ENCODE results near the gene TIMP4. TPM values are rescaled to one million over a fixed set of nuclear protein-coding genes. Genes with fewer than 3 reads are reported as not detected.
A peak's percentile ranks its signal among the peaks of the same experiment; 100 is the strongest.

TIMP4 gene
- polyA plus RNA-seq (2012; ENCODE audit: low read depth, missing spikeins), result not detected

DNA sequence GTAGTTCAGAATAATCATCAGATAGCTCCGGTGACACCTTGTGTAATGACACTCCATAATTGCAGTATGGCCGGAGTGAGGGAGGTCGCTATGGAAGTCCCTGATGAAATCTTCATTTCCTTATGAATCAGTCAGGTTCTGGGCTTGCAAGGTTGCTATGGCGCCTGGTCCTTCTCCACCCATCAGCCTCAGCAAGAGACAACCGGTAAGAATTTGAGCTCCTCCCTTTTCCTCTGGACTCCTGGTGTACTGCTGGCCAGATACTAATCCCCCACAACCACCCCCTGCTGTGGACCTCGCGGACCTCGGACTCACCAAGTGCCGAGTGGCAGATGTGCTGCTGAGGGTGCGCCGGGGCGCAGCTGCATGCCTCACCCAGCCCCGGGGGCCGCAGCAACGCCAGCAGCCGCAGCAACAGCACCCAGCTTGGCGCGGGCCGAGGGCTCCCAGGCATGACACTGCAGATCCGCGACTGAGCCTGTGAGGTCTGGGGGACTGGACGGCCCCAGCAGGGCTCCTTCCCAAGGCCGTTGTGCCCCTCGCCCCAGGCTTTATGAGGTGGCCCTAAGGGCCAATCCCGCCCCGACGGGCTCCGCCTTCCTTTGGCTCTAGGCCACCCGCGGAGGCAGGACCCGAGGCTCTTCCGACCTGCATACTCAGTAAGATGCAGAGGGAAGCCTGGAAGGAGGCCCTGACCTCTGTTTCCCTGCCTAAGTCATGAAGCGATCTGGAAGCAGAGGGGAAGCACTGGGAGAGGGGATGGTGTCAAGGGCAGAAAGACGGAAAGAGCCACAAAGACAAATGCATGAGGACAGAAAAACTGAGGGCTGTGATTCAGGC, at the start of gene TIMP4:
Gene TIMP4, minus strand, starts transcription at position 526 of the 840 bp plus-strand sequence. Its CDS starts 72 bp downstream, at position 454.
- FAIRE-seq, result no peak
- DNase-seq (ENCODE audit: insufficient read length, low spot score), result no peak

DNA sequence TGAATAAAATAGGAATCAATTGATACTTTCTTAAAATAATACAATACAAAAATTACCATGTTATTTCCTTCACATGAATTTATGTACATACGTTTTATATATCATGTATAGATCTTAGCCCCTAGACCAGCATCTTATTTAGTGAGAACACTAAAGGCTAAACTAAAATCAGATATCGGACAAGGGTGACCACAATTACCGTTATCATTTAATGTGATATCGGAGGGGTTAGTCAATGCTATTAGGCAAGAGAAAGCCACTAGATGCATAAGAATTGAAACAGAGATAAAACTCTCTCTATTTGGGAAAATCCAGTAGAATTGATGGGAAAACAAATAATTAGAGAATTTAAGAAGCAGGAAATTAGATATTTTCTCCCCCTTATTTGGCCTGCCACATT, 46.5 kb upstream of the TIMP4 start:
- DNase-seq (ENCODE audit: insufficient read length, low spot score) (no peak), FAIRE-seq (no peak)
- TF ChIP-seq POU2F2 (IDR thresholded peaks at IDR 0.05; ENCODE audit: low read depth, low read length) (no peak), POLR2A (IDR thresholded peaks at IDR 0.05; ENCODE audit: low read depth, low read length) (no peak), SPI1 (IDR thresholded peaks at IDR 0.05; ENCODE audit: low read depth, low read length) (no peak), POLR2AphosphoS5 (IDR thresholded peaks at IDR 0.05; ENCODE audit: low read depth, low read length) (no peak), TAF1 (IDR thresholded peaks at IDR 0.05; ENCODE audit: low read depth, low read length) (no peak), PAX5 (IDR thresholded peaks at IDR 0.05; ENCODE audit: insufficient read depth, low read length, severe bottlenecking) (no peak)

More for the DNA sequence above, at the start of gene TIMP4:
- no peak for TF ChIP-seq POU2F2 (IDR thresholded peaks at IDR 0.05; ENCODE audit: low read depth, low read length)
- TF ChIP-seq POLR2A (IDR thresholded peaks at IDR 0.05; ENCODE audit: low read depth, low read length), result no peak
- TF ChIP-seq SPI1 (IDR thresholded peaks at IDR 0.05; ENCODE audit: low read depth, low read length), result no peak
- no peak for TF ChIP-seq PAX5 (IDR thresholded peaks at IDR 0.05; ENCODE audit: insufficient read depth, low read length, severe bottlenecking)
- TF ChIP-seq POLR2AphosphoS5 (IDR thresholded peaks at IDR 0.05; ENCODE audit: low read depth, low read length), result no peak

DNA sequence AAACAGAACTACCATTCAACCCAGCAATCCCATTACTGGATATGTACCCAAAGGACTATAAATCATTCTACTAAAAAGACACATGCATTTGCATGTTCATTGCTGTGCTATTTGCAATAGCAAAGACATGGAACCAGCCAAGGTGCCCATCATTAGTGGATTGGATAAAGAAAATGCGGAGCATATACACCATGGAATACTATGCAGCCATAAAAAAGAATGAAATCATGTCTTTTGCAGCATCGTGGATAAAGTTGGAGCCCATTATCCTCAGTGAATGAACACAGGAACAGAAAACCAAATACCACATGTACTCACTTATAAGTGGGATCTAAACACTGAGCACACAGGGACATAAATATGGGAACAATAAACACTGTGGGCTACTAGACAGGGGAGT, 43.1 kb upstream of the TIMP4 start:
- FAIRE-seq (no peak), DNase-seq (ENCODE audit: insufficient read length, low spot score) (no peak)
- TF ChIP-seq POLR2A (IDR thresholded peaks at IDR 0.05; ENCODE audit: low read depth, low read length) (no peak), PAX5 (IDR thresholded peaks at IDR 0.05; ENCODE audit: insufficient read depth, low read length, severe bottlenecking) (no peak), SPI1 (IDR thresholded peaks at IDR 0.05; ENCODE audit: low read depth, low read length) (no peak), POU2F2 (IDR thresholded peaks at IDR 0.05; ENCODE audit: low read depth, low read length) (no peak), TAF1 (IDR thresholded peaks at IDR 0.05; ENCODE audit: low read depth, low read length) (no peak), POLR2AphosphoS5 (IDR thresholded peaks at IDR 0.05; ENCODE audit: low read depth, low read length) (no peak)

DNA sequence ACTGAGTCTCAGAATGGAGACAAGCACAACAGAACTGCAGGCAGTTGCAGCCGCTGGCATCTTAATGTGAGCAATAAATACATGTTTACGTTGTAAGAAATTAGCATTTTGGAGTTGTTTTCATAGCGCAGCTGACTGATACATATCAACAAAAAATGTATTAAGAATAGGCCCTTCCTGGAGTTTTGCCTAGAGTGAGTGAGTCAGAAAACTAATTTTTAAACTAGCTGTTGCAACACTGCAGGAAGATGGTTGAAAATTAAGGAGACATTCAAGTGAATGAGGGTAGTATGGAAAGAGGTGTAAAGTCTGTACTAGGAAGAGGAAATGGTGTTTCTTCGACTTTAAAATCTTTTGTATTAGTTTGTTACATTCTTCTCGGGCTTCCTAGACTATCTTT, 39.6 kb upstream of the TIMP4 start:
- DNase-seq (ENCODE audit: insufficient read length, low spot score) (no peak), FAIRE-seq (no peak)
- no peak for TF ChIP-seq POLR2A (IDR thresholded peaks at IDR 0.05; ENCODE audit: low read depth, low read length)
- no peak for TF ChIP-seq TAF1 (IDR thresholded peaks at IDR 0.05; ENCODE audit: low read depth, low read length)
- TF ChIP-seq POU2F2 (IDR thresholded peaks at IDR 0.05; ENCODE audit: low read depth, low read length), result no peak
- no peak for TF ChIP-seq SPI1 (IDR thresholded peaks at IDR 0.05; ENCODE audit: low read depth, low read length)
- no peak for TF ChIP-seq POLR2AphosphoS5 (IDR thresholded peaks at IDR 0.05; ENCODE audit: low read depth, low read length)
- no peak for TF ChIP-seq PAX5 (IDR thresholded peaks at IDR 0.05; ENCODE audit: insufficient read depth, low read length, severe bottlenecking)

DNA sequence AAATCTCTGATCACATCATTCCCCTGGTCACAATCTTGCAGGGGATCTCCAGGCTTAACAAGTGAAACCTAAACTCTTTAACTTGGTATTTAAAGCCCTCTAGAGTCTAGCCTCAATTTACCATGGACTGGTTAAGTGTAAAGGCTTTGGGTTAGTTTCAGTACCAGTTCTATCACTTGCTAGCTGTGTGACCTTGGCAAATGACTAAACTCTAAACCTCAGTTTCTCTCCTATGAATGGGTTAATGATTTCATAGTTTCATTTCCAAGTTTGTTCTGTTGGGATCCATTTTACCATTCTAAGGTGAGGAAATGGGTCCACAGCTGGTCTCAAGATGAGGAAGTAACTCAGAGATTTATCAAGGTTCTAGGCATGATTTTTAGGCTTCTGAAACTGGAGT, 38.8 kb upstream of the TIMP4 start:
- no peak for TF ChIP-seq POLR2AphosphoS5 (IDR thresholded peaks at IDR 0.05; ENCODE audit: low read depth, low read length)
- peak; percentile 52 for TF ChIP-seq SPI1 (IDR thresholded peaks at IDR 0.05; ENCODE audit: low read depth, low read length)
- FAIRE-seq (no peak), DNase-seq (ENCODE audit: insufficient read length, low spot score) (no peak)

DNA sequence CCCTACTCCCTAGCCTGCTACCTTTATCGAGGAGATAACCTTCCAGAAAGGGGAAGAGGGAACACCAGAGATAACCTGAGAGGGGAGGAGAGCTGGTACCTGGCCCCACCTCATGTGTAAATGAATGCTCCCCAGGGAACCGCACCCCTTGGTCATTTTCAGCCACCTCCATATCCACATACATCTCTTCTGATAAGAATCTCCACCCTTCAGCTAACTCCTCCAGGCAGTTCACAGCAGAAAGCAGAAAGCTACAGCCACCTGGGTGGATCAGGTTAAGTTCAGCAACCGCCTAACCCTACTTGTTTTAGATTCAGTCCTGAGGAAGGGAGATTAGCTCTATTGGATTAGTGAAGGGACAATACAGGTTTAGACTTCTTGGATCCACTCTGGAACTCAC, 38.0 kb upstream of the TIMP4 start:
- DNase-seq (ENCODE audit: insufficient read length, low spot score) (no peak), FAIRE-seq (peak; percentile 16)
- TF ChIP-seq SPI1 (IDR thresholded peaks at IDR 0.05; ENCODE audit: low read depth, low read length) (0 out of 2 replicates have a peak, but pooled peaks have one; percentile 7), POU2F2 (IDR thresholded peaks at IDR 0.05; ENCODE audit: low read depth, low read length) (no peak)

DNA sequence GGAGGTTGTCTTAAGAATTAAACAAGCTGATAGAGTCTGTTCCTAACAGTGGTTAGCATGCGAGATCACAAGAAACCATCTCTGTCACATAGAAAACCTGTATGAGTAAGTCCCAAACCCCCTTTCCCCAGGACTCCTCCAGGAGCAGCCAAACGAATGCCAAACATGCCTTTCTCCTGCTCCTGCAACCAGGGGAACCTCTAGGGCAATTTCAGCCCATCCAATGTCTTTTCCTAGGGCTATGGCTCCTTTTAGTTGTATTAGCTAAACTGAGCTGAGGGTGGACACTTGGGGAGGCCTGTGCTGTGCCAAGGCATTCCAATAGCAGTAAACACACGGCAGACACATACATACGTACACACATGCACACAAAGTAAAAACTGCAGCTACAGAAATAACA, 36.5 kb upstream of the TIMP4 start:
- DNase-seq (ENCODE audit: insufficient read length, low spot score), result no peak
- no peak for TF ChIP-seq SPI1 (IDR thresholded peaks at IDR 0.05; ENCODE audit: low read depth, low read length)
- no peak for TF ChIP-seq TAF1 (IDR thresholded peaks at IDR 0.05; ENCODE audit: low read depth, low read length)
- no peak for FAIRE-seq

DNA sequence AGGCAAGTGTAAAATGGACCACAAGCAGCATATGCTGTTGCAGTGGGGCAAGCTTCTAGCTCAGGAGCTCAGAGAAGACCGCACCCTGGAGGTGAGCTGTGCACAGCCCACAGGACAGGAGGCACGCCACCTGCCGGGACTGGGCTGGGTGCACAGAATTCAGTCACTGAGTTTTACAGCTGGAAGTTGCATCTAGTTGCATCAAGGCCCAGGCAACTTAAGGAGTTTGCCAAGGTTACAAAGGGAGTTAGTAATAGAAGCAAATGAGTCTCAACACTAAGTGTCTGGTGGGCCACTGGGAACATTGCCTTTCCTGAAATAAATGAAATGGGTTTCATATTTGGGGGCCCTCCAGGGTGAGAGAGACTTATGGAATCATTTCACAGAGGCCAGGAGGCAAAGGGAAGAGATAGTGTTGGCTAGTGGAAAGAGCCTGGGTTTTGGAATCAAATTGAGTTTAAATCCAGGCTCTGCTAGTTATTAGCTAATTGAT, 36.0 kb upstream of the TIMP4 start:
- FAIRE-seq (peak; percentile 5), DNase-seq (ENCODE audit: insufficient read length, low spot score) (no peak)
- TF ChIP-seq POLR2A (IDR thresholded peaks at IDR 0.05; ENCODE audit: low read depth, low read length) (no peak), TAF1 (IDR thresholded peaks at IDR 0.05; ENCODE audit: low read depth, low read length) (no peak), PAX5 (IDR thresholded peaks at IDR 0.05; ENCODE audit: insufficient read depth, low read length, severe bottlenecking) (no peak), SPI1 (IDR thresholded peaks at IDR 0.05; ENCODE audit: low read depth, low read length) (no peak), POLR2AphosphoS5 (IDR thresholded peaks at IDR 0.05; ENCODE audit: low read depth, low read length) (no peak), POU2F2 (IDR thresholded peaks at IDR 0.05; ENCODE audit: low read depth, low read length) (no peak)

DNA sequence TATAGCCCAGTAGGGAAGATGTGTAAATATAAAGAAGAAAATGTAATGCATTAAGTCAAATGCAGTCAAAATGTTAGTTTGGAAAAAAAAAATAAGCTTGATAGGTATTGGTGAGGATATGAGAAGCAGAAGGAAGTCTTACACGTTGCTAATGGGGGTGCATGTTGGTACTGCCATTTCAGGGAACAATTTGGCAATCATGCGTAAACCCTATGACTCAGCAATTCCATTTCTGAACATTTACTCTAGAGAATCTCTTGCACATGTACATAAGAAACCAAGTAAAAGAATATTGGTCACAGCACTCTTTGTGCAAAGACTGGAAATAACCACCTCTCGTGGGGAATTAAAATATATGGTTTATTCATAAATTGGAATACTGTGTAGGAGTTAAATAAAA, 35.5 kb upstream of the TIMP4 start:
- DNase-seq (ENCODE audit: insufficient read length, low spot score), result no peak
- TF ChIP-seq SPI1 (IDR thresholded peaks at IDR 0.05; ENCODE audit: low read depth, low read length), result no peak
- no peak for TF ChIP-seq POLR2A (IDR thresholded peaks at IDR 0.05; ENCODE audit: low read depth, low read length)
- no peak for TF ChIP-seq TAF1 (IDR thresholded peaks at IDR 0.05; ENCODE audit: low read depth, low read length)
- TF ChIP-seq POLR2AphosphoS5 (IDR thresholded peaks at IDR 0.05; ENCODE audit: low read depth, low read length), result no peak
- no peak for TF ChIP-seq POU2F2 (IDR thresholded peaks at IDR 0.05; ENCODE audit: low read depth, low read length)
- TF ChIP-seq PAX5 (IDR thresholded peaks at IDR 0.05; ENCODE audit: insufficient read depth, low read length, severe bottlenecking), result no peak
- no peak for FAIRE-seq

DNA sequence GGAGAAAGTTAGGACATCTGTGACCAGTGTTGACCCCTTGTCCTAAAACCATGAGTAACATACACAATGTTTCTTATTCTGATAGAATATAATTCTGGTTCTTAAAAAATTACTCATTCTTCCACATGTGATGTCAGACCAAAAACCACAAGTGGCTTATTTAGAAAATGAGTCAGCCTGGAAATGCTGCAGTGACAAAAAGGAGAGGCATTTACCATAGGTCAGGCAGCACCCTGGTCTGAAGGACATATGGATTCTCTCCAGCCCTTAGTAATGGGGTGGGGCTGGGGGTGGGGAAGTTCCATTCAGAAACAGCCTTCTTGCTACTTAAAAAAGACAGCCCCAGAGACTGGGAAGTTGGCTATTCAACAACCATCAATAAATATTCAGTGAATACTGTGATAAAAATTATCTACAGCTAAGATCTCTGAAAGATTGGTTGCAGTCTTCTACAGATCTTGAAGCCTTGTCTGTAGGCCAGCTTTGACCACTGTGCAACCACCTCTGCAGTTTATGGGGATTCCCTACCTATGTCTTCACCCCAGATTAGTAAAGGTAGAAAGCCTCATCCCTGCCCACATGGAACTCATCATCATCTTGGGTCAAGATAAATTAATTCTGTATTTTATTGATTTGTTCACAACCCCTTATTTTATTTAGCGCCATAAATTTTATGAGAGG, 34.9 kb upstream of the TIMP4 start:
- DNase-seq (ENCODE audit: insufficient read length, low spot score) (no peak), FAIRE-seq (peak; percentile 26)
- no peak for TF ChIP-seq TAF1 (IDR thresholded peaks at IDR 0.05; ENCODE audit: low read depth, low read length)
- peak; percentile 51; the same call in 1 of the 2 replicates for TF ChIP-seq POU2F2 (IDR thresholded peaks at IDR 0.05; ENCODE audit: low read depth, low read length)

Data from GM12891 (cell line).